ENCODE measurements around the gene MCF2L2.
A peak's percentile ranks its signal among the peaks of the same experiment; 100 is the strongest.
"Not testable (repeated sequence)": the region's sequence is repeated elsewhere in the genome, so short reads cannot be mapped to it uniquely, and the experiment has no call there.

The MCF2L2 gene

GRCh38 chr3:183443395-183444385 lies 15.3 kb upstream of the MCF2L2 start:
- no peak for DNase-seq

DNA sequence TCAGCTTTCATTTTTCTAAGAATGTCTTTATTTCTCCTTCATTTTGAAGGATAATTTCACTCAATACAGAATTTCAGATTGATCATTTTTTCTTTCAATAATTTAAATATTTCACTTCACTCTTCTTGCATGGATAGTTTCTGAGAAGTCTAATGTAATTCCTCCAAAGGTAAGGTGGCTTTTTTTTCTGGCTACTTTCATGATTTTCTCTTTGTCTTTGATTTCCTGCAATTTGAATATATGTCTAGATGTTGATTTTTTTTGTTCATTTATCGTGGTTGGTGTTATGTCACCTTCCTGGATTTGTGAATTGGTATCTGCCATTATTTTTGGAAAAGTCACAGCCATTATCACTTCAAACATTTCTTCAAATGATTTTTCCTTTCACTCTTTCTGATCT lies 14.6 kb upstream of the MCF2L2 start:
- no peak for DNase-seq

- DNase-seq = not testable (repeated sequence)
Measured at GRCh38 chr3:183440521-183440920, 12.1 kb upstream of the MCF2L2 start.

- DNase-seq = peak; percentile 35 to 62
Measured at GRCh38 chr3:183439515-183439914, 11.1 kb upstream of the MCF2L2 start.

DNA sequence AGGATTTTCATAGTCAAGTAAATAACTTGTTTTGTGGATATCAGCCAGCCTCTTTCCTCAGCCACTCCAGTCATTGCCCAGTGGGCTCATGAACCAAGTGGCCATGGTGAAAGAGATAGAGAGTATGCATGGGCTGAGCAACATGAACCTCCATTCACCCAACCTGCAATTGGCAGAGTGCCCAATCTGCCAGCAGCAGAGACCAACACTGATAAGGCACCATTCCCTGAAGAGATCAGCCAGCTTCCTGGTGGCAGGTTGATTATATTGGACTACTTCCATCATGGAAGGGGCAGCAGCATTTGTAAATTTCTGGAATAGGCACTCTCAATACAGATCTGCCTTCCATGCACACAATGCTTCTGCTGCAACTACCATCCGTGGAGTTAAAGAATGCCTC lies 10.3 kb upstream of the MCF2L2 start:
- DNase-seq = no peak

DNA sequence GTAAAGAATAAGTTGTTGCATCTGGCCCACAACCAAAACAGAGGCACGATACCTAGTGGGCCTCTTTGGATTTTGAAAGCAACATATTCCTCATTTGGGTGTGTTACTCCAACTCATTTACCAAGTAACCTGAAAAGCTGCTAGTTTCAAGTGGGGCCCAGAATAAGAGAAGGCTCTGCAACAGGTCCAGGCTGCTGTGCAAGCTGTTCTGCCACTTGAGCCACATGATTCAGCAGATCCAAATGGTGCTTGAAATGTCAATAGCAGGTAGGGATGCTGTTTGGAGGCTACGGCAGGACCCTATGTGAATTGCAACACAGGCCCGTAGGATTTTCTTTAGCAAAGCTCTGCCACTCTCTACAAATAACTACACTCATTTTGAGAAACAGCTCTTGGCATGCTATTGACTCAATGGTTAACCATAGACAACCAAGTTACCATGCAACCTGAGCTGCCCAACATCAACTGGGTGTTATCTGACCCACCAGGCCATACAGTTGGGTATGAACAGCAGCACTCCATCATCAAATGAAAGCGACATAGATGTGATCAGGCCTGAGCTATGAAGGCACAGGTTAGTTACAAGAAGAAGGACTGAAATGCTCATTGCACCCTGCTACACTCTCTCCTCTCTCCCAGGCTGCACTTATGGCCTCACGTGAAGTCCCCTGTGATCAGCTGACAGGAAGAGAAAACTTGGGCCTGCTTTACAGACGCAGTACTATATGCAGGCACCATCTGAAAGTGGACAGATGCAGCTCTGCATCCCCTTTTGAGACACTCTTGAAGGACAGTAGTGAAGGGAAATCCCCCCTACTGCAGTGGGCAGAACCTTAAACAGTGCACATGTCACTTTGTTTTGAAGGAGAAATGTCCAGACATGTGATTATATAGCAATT lies 9.5 kb upstream of the MCF2L2 start:
- DNase-seq = no peak

DNA sequence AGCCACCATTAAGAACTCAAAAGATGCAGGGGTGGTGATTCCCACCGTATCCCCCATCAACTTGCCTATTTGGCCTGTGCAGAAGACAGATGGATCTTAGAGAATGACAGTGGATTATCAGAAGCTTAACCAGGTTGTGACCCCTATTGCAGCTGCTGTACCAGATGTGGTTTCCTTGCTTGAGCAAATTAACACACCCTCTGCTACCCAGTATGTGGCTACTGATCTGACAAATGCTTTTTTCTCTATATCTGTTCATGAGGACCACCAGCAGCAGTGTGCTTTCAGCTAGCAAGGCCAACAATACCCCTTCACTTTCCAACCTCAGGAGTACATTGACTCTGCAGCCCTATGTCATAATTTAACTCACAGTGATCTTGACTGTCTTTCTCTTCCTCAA lies 8.6 kb upstream of the MCF2L2 start:
- DNase-seq = no peak

GRCh38 chr3:183435661-183436060 lies 7.2 kb upstream of the MCF2L2 start:
- DNase-seq = no peak

DNA sequence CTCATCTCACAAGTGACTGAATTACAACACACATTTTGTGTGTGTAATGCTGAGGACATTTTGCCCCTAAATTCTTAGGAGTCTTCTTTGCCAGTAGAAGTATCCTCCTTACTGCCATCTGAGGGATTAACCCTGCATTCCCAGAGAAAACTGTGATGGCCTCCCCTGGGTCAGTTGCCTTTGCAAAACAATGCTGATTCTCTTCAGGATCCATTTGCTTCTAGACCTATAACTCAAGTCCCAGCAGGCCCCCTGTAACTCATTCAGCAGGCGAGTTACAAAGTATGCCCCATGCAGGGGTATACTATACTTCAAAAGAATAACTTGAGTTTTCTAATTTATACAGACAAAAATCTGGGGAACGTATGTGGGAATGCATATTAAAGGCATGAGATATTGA lies 6.6 kb upstream of the MCF2L2 start:
- DNase-seq = no peak

GRCh38 chr3:183434503-183434902 lies 6.1 kb upstream of the MCF2L2 start:
- DNase-seq = no peak

DNA sequence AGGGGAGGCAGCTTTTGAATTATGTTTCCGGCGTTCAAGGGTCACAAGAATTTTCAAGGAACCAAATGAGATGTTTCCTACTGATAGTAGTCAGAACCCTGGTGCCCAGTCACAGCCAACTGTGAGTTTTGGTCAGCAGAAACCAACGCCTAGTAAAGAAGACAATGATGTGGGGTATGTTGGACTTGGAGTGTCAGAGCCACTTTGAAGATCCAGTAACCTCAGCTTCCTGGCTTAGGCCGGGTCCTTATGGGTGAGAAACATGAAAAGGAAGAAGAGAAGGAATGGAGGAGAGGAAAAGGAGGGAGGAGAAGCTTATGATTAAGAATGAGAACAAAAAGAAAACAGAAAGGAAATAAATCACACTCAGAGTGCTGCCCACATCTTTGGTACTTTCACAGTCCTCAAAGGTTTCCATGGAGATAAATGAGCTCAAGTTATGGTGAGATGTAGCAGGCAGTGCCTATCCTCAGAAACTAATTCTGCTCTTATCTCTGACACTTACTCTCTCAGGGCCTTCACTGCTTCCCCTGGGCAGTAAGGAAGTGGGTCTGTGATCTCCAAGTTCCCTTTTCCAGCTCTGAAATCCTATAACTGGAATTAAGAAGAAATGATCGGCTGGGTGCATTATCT lies 2.0 kb upstream of the MCF2L2 start:
- DNase-seq = peak in 1 of 2 donors; percentile 9

DNA sequence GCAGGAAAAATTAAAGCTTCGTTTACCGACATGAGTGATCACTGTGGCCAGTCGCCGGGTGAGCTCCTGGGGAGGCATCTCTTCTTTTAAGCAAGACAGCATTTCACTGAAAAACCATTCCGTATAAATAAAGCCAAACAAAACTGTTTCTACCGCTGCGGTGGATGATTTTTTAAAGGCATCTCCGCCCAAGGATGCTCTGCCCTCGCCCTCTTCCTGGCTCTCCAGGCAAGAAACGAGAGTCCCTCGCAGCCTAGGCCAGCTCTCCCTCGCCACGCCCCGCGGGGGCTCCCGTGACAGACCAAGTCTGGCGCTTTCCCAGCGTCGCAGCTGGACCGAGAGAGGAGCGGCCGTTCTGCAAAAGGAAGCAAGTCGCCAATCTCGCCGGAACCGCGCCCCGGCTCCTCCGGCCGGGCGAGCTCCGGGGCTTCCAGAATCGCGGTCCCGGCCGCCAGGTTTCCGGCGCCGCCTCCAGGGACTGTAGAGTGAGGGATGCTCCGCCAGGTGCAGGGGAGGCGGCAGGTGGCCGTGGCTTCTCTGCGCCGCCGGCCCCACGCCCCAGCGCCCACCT lies 458 bp downstream of the MCF2L2 start:
- peak; percentile 52 to 63 for DNase-seq

- no peak for DNase-seq
Measured at GRCh38 chr3:183427196-183427875, 1.1 kb downstream of the MCF2L2 start.

DNA sequence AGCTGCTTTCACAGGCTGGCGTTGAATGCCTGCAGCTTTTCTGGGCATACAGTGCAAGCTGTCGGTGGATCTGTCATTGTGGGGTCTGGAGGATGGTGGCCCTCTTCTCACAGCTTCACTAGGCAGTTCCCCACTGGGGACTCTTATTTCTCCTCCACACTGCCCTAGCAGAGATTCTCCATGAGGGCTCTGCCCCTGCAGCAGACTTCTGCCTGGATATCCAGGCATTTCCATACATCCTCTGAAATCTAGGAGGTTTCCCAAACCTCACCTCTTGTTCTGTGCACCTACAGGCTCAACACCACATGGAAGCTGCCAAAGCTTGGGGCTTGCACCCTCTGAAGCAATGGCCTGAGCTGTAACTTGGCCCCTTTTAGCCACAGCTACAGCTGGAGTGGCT lies 9.6 kb downstream of the MCF2L2 start:
- not testable (repeated sequence) for DNase-seq

DNA sequence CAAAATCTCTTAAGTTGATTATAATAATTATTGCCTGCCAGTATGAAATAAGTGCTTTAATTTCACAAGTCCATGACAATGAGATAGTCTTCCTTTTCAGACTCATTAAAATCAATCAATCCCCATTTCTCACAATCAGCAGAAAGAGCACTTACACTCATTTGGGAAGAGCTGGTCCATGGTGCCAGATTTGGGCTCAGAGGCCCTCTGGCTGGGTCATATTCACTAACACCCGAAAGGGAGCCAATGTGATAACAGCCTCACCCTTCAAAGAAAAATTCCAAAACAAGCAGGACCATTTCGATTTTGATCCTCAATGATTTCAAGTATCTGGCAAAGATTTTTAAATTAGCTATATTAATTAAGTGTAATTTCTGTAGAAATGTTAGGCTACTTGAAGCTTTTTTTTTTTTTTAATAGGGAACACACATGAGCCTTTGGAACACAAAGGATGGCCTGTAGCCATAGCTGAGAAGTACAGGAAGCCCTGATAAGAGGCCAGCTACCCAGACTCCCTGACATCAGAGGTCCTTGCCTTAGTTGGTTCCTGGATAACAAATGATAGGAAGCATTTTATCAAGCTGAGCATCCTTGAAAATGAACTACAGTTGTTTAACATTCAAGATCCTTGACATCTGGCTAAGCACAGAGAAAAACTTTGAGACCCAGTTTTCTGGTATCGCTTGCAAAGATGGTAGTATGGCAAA lies 17.1 kb downstream of the MCF2L2 start:
- DNase-seq = no peak

GRCh38 chr3:183410759-183411158 lies 17.7 kb downstream of the MCF2L2 start:
- no peak for DNase-seq

DNA sequence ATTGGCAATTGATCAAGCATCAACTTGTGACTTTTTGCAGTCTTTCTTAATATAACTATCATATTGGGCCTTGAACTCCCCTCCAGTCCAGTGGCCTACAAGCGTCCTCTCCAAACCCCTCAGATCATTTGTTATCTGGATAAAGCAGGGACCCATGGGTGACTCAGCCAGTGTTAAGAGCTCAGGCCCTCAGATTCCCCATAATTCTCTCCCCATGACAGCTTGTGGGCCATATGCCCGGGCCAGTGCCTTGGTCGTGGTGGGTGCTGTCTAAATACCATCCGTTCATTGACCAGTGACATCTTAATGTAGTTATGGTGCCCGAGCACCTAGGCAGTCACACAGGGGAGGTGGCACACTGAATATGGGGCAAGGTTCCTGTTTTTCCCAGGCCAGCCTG lies 18.1 kb downstream of the MCF2L2 start:
- DNase-seq = no peak

DNA sequence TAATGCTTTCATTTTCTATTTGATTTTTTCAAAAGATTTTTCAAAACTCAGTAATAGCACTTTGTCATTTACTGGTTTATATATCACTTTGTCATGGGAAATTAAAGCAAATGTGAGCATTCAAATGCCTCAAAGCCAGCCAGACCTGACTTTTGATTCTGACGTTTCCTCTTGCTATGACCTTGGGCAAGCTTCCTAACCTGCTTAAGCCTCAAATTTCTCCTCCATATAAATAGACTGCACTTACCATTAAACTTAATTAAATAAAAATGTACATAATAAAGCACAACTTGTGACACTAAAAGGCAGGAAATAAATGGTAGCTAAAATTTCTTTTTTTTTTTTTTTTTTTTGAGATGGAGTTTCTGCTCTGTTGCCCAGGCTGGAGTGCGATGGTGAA lies 19.2 kb downstream of the MCF2L2 start:
- no peak for DNase-seq

DNA sequence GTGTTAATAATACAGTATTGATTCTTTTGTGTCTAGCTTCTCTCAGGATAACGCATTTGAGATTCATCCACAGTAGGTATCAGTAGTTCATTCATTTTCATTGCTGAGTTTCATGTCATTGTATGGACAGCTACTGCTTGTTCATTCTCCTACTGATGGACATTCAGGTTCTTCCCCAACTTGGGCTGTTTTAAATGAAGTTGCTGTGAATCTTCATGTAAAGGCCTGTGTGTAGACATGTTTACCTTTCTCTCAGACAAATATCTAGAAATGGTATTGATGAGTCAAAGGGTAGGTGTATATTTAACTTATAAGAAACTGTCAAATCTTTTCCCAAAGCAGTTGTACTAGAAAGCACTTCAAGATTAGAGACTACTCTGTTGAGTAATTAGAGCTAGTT lies 26.7 kb downstream of the MCF2L2 start:
- DNase-seq = no peak

DNA sequence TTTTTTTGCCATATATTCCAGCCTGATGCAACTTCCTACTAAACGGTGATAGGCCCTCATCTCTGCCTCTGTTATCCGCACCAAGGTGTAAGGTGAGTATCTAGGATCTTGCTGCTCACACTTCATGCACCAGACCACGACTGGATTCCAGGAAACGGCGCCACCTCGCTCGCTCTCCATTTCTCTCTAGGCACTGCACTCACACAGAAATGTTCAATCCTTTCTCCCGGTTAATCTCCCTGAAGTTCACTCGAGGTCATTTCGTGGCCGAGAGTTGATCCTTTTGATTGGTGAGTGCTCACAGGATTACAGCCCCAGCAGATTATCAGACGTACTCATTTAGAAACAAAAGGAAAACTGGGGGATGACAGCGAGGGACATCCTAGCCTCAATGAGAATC lies 28.1 kb downstream of the MCF2L2 start:
- no peak for DNase-seq

GRCh38 chr3:183396662-183397391 lies 31.6 kb downstream of the MCF2L2 start:
- DNase-seq = no peak
